Measurements from ENCODE around the gene USP17L17.
"Not testable (repeated sequence)": the region's sequence is repeated elsewhere in the genome, so short reads cannot be mapped to it uniquely, and the experiment has no call there.

USP17L17 gene, protein sequence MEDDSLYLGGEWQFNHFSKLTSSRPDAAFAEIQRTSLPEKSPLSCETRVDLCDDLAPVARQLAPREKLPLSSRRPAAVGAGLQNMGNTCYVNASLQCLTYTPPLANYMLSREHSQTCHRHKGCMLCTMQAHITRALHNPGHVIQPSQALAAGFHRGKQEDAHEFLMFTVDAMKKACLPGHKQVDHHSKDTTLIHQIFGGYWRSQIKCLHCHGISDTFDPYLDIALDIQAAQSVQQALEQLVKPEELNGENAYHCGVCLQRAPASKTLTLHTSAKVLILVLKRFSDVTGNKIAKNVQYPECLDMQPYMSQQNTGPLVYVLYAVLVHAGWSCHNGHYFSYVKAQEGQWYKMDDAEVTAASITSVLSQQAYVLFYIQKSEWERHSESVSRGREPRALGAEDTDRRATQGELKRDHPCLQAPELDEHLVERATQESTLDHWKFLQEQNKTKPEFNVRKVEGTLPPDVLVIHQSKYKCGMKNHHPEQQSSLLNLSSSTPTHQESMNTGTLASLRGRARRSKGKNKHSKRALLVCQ

DNA sequence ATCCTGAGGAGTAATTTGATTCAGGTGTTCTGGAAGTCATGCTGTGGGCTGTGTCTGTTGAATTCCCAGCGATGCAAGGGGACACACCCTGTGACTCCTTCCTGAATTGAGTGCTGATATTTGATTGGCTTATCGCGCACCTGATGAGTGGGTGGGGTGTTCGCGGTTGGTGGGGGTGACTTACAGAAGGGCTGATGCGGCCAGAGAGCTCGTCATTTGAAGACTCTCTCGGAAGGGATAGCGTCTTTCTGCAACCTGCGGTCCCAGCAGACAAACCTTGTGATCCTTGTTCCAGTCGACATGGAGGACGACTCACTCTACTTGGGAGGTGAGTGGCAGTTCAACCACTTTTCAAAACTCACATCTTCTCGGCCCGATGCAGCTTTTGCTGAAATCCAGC is at the start of gene USP17L17:
Gene USP17L17, plus strand, starts transcription at position 301 of the 400 bp plus-strand sequence. Its CDS starts 0 bp downstream, at position 301.
- DNase-seq = not testable (repeated sequence)

DNA sequence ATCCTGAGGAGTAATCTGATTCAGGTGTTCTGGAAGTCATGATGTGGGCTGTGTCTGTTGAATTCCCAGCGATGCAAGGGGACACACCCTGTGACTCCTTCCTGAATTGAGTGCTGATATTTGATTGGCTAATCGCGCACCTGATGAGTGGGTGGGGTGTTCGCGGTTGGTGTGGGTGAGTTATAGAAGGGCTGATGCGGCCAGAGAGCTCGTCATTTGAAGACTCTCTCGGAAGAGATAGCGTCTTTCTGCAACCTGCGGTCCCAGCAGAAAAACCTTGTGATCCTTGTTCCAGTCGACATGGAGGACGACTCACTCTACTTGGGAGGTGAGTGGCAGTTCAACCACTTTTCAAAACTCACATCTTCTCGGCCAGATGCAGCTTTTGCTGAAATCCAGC is 33.3 kb upstream of the USP17L17 start, which contains the start of gene USP17L10:
Gene USP17L10, plus strand, starts transcription at position 301 of the 400 bp plus-strand sequence. Its CDS starts 0 bp downstream, at position 301.
- not testable (repeated sequence) for DNase-seq

DNA sequence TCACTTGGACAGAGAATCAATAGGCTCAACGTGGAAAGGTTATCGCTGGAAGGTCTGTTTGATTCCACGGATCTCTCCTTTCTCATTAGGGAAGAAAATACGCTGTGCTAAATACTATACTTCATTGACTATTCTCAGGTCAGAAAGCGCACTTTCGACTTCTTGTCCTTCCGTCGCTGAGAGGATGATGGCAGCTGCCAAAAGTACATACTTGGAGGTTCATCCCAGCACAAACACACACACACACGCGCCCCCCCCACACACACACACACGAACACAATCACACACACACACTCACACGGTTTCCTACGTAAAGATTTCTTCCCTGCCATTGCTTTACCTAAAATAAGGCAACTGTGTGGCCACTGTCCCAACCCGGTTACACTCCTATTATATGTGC is 29.0 kb upstream of the USP17L17 start:
- DNase-seq = not testable (repeated sequence)

DNA sequence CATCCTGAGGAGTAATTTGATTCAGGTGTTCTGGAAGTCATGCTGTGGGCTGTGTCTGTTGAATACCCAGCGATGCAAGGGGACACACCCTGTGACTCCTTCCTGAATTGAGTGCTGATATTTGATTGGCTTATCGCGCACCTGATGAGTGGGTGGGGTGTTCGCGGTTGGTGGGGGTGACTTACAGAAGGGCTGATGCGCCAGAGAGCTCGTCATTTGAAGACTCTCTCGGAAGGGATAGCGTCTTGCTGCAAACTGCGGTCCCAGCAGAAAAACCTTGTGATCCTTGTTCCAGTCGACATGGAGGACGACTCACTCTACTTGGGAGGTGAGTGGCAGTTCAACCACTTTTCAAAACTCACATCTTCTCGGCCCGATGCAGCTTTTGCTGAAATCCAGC is 28.6 kb upstream of the USP17L17 start, which contains the start of gene USP17L11:
Gene USP17L11, plus strand, starts transcription at position 301 of the 400 bp plus-strand sequence. Its CDS starts 0 bp downstream, at position 301.
- not testable (repeated sequence) for DNase-seq

DNA sequence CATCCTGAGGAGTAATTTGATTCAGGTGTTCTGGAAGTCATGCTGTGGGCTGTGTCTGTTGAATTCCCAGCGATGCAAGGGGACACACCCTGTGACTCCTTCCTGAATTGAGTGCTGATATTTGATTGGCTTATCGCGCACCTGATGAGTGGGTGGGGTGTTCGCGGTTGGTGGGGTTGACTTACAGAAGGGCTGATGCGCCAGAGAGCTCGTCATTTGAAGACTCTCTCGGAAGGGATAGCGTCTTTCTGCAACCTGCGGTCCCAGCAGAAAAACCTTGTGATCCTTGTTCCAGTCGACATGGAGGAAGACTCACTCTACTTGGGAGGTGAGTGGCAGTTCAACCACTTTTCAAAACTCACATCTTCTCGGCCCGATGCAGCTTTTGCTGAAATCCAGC is 23.8 kb upstream of the USP17L17 start, which contains the start of gene USP17L12:
Gene USP17L12, plus strand, starts transcription at position 301 of the 400 bp plus-strand sequence. Its CDS starts 0 bp downstream, at position 301.
- DNase-seq = not testable (repeated sequence)

DNA sequence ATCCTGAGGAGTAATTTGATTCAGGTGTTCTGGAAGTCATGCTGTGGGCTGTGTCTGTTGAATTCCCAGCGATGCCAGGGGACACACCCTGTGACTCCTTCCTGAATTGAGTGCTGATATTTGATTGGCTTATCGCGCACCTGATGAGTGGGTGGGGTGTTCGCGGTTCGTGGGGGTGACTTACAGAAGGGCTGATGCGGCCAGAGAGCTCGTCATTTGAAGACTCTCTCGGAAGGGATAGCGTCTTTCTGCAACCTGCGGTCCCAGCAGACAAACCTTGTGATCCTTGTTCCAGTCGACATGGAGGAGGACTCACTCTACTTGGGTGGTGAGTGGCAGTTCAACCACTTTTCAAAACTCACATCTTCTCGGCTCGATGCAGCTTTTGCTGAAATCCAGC is 19.1 kb upstream of the USP17L17 start, which contains the start of gene USP17L13:
Gene USP17L13, plus strand, starts transcription at position 301 of the 400 bp plus-strand sequence. Its CDS starts 0 bp downstream, at position 301.
- not testable (repeated sequence) for DNase-seq

DNA sequence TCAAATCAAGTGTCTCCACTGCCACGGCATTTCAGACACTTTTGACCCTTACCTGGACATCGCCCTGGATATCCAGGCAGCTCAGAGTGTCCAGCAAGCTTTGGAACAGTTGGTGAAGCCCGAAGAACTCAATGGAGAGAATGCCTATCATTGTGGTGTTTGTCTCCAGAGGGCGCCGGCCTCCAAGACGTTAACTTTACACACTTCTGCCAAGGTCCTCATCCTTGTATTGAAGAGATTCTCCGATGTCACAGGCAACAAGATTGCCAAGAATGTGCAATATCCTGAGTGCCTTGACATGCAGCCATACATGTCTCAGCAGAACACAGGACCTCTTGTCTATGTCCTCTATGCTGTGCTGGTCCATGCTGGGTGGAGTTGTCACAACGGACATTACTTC is 13.4 kb upstream of the USP17L17 start:
- peak; percentile 1 for DNase-seq

DNA sequence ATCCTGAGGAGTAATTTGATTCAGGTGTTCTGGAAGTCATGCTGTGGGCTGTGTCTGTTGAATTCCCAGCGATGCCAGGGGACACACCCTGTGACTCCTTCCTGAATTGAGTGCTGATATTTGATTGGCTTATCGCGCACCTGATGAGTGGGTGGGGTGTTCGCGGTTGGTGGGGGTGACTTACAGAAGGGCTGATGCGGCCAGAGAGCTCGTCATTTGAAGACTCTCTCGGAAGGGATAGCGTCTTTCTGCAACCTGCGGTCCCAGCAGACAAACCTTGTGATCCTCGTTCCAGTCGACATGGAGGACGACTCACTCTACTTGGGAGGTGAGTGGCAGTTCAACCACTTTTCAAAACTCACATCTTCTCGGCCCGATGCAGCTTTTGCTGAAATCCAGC is 9.6 kb upstream of the USP17L17 start, which contains the start of gene USP17L15:
Gene USP17L15, plus strand, starts transcription at position 301 of the 400 bp plus-strand sequence. Its CDS starts 0 bp downstream, at position 301.
- DNase-seq = not testable (repeated sequence)

DNA sequence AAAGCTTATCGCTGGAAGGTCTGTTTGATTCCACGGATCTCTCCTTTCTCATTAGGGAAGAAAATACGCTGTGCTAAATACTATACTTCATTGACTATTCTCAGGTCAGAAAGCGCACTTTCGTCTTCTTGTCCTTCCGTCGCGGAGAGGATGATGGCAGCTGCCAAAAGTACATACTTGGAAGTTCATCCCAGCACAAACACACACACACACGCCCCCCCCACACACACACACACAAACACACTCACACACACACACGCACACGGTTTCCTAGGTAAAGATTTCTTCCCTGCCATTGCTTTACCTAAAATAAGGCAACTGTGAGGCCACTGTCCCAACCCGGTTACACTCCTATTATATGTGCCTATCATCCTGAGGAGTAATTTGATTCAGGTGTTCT is 5.2 kb upstream of the USP17L17 start:
- DNase-seq = not testable (repeated sequence)

DNA sequence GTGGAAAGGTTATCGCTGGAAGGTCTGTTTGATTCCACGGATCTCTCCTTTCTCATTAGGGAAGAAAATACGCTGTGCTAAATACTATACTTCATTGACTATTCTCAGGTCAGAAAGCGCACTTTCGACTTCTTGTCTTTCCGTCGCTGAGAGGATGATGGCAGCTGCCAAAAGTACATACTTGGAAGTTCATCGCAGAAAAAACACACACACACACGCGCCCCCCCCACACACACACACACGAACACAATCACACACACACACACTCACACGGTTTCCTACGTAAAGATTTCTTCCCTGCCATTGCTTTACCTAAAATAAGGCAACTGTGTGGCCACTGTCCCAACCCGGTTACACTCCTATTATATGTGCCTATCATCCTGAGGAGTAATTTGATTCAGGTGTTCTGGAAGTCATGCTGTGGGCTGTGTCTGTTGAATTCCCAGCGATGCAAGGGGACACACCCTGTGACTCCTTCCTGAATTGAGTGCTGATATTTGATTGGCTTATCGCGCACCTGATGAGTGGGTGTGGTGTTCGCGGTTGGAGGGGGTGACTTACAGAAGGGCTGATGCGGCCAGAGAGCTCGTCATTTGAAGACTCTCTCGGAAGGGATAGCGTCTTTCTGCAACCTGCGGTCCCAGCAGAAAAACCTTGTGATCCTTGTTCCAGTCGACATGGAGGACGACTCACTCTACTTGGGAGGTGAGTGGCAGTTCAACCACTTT is 4.4 kb downstream of the USP17L17 start, which contains the start of gene USP17L18:
Gene USP17L18, plus strand, starts transcription at position 678 of the 728 bp plus-strand sequence. Its CDS starts 0 bp downstream, at position 678.
- peak; percentile 1 for DNase-seq

DNA sequence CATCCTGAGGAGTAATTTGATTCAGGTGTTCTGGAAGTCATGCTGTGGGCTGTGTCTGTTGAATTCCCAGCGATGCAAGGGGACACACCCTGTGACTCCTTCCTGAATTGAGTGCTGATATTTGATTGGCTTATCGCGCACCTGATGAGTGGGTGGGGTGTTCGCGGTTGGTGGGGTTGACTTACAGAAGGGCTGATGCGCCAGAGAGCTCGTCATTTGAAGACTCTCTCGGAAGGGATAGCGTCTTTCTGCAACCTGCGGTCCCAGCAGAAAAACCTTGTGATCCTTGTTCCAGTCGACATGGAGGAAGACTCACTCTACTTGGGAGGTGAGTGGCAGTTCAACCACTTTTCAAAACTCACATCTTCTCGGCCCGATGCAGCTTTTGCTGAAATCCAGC is 9.4 kb downstream of the USP17L17 start, which contains the start of gene USP17L19:
Gene USP17L19, plus strand, starts transcription at position 301 of the 400 bp plus-strand sequence. Its CDS starts 0 bp downstream, at position 301.
- DNase-seq = not testable (repeated sequence)

DNA sequence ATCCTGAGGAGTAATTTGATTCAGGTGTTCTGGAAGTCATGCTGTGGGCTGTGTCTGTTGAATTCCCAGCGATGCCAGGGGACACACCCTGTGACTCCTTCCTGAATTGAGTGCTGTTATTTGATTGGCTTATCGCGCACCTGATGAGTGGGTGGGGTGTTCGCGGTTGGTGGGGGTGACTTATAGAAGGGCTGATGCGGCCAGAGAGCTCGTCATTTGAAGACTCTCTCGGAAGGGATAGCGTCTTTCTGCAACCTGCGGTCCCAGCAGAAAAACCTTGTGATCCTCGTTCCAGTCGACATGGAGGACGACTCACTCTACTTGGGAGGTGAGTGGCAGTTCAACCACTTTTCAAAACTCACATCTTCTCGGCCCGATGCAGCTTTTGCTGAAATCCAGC is 14.1 kb downstream of the USP17L17 start, which contains the start of gene USP17L20:
Gene USP17L20, plus strand, starts transcription at position 301 of the 400 bp plus-strand sequence. Its CDS starts 0 bp downstream, at position 301.
- not testable (repeated sequence) for DNase-seq

DNA sequence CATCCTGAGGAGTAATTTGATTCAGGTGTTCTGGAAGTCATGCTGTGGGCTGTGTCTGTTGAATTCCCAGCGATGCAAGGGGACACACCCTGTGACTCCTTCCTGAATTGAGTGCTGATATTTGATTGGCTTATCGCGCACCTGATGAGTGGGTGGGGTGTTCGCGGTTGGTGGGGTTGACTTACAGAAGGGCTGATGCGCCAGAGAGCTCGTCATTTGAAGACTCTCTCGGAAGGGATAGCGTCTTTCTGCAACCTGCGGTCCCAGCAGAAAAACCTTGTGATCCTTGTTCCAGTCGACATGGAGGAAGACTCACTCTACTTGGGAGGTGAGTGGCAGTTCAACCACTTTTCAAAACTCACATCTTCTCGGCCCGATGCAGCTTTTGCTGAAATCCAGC is 18.9 kb downstream of the USP17L17 start, which contains the start of gene USP17L21:
Gene USP17L21, plus strand, starts transcription at position 301 of the 400 bp plus-strand sequence. Its CDS starts 0 bp downstream, at position 301.
- not testable (repeated sequence) for DNase-seq

DNA sequence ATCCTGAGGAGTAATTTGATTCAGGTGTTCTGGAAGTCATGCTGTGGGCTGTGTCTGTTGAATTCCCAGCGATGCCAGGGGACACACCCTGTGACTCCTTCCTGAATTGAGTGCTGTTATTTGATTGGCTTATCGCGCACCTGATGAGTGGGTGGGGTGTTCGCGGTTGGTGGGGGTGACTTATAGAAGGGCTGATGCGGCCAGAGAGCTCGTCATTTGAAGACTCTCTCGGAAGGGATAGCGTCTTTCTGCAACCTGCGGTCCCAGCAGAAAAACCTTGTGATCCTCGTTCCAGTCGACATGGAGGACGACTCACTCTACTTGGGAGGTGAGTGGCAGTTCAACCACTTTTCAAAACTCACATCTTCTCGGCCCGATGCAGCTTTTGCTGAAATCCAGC is 23.6 kb downstream of the USP17L17 start, which contains the start of gene USP17L22:
Gene USP17L22, plus strand, starts transcription at position 301 of the 400 bp plus-strand sequence. Its CDS starts 0 bp downstream, at position 301.
- DNase-seq = not testable (repeated sequence)

DNA sequence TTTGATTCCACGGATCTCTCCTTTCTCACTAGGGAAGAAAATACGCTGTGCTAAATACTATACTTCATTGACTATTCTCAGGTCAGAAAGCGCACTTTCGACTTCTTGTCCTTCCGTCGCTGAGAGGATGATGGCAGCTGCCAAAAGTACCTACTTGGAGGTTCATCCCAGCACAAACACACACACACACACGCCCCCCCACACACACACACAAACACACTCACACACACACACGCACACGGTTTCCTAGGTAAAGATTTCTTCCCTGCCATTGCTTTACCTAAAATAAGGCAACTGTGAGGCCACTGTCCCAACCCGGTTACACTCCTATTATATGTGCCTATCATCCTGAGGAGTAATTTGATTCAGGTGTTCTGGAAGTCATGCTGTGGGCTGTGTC is 28.0 kb downstream of the USP17L17 start:
- DNase-seq = peak; percentile 3

Data from stimulated activated CD4-positive, alpha-beta T cell treated with anti-CD3 and anti-CD28 coated beads, Interleukin-1b, Interleukin-23, amount 100 ng/mL, for 48 hours (primary cell).